GM23248 (cell line): Measurements from ENCODE around the gene PROSER1.

ENCODE experiments used
- EZH2 ChIP-seq: fragments of 200-600 bp; sonication (generic); IDR thresholded peaks from 2 replicates; pipeline ENCODE4 v1.6.1; 2018; ENCODE audit warnings: antibody characterized with exemption, mild to moderate bottlenecking; ENCODE audit not compliant: insufficient read depth, poor library complexity, severe bottlenecking
- EZH2phosphoT487 ChIP-seq: fragments of 200-600 bp; sonication (generic); IDR thresholded peaks from 2 replicates; pipeline ENCODE4 v1.6.1; 2018; ENCODE audit warnings: antibody characterized with exemption, moderate library complexity, mild to moderate bottlenecking, low read depth; ENCODE audit not compliant: insufficient read depth

- TF ChIP-seq EZH2 (no peak), EZH2phosphoT487 (no peak)
Observed at GRCh38 chr13:39032150-39032549, 5.7 kb downstream of the PROSER1 start.
